ENCODE data around the gene AUTS2.

AUTS2 gene

DNA sequence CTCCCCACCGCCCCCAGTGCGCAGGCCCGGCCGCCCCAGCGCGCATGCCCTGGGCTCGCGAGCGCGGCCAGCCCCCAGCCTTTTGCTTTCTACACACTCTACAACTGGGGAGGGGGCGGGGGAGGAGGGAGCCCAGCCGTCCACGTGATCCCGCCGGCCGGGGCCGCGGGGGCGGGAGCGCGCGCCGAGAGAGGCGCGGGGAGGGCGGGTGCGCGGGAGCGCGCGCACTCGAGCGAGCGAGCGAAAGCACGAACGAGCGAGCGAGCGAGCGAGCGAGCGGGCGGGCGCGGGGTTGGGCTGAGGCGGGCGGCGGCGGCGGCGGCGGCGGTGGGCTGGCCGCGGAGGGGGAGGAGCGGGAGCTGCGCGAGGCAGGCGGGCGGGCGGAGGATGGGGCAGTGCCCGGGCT, at the start of gene AUTS2:
Gene AUTS2 (plus strand): TSS at position 395 of the 406 bp plus-strand sequence. CDS start 1,179 bp downstream, outside the sequence.
- in situ Hi-C loops (cut with MboI; ENCODE audit: low sequenced_read_pairs): no loop called here

DNA sequence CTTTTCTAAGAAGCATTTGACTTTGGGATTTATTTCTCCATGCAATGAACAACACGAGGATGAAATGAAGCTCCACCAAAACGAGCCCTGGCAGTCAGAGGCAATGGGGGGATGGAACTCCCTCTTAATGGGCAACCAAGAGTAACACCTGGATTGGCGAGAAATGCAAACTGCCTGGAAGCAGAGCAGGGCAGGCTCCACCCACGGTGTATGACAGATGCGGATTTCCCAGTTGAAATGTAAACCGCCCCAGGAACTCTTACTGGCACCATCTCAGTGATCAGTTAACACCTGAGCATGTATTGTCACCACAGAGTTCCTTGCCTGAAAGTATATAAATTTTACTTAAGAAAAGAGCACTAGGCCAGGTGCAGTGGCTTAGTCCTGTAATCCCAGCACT, 47.3 kb upstream of the AUTS2 start:
- in situ Hi-C loops (cut with MboI; ENCODE audit: low sequenced_read_pairs): no loop called here

DNA sequence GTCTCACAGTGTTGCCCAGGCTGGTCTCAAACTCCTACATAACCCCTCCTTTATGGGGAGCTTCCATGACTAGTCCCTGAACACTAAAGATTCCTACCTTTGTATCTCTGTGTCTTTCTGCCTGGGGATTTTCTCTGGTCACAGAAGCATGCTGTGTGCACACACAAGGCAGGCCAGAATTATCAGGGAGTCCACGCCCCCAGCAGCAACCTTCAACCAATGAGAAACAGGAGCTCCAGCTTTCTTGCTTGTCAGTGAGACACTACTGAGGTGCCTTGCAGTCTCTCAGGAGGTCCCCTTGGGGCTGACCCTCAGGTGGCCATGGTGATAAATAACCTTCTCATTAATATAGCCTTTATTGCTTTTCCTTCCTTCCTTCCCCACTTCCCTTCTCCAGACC, 45.1 kb upstream of the AUTS2 start:
- in situ Hi-C loops (cut with MboI; ENCODE audit: low sequenced_read_pairs): no loop called here

DNA sequence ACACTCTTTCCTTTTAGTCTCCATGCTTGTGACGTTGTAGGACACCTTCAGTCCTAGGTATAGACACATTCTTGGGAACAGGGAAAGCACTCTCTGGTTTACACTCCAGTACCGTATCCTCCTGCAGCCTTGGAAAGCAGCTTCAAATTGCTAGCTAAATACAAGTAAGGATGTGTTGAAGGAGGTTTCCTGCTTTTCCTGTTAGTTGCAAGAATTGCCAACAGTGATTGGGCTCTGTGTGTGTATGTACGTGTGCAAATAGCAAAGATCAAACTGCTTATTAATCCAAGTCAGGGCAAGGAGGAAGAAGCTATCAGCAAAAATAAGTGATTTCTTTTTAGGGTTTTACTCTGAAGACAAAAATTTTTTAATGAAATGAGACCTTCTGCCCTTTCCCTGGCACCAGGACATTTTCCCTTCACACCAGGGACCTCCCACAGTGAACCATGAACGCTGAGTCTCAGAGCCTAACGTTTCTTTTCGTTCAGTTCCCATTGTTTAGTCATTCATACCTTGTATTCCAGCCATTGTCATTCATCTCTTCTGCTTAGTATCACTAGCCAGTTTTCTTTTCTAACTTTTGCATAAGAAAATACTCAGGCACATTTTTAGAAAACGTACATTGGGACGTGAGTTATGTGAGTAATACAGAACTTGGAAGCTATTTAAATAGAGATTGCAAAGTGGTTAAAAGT, 36.9 kb upstream of the AUTS2 start:
- in situ Hi-C loops (cut with MboI; ENCODE audit: low sequenced_read_pairs): no loop called here

DNA sequence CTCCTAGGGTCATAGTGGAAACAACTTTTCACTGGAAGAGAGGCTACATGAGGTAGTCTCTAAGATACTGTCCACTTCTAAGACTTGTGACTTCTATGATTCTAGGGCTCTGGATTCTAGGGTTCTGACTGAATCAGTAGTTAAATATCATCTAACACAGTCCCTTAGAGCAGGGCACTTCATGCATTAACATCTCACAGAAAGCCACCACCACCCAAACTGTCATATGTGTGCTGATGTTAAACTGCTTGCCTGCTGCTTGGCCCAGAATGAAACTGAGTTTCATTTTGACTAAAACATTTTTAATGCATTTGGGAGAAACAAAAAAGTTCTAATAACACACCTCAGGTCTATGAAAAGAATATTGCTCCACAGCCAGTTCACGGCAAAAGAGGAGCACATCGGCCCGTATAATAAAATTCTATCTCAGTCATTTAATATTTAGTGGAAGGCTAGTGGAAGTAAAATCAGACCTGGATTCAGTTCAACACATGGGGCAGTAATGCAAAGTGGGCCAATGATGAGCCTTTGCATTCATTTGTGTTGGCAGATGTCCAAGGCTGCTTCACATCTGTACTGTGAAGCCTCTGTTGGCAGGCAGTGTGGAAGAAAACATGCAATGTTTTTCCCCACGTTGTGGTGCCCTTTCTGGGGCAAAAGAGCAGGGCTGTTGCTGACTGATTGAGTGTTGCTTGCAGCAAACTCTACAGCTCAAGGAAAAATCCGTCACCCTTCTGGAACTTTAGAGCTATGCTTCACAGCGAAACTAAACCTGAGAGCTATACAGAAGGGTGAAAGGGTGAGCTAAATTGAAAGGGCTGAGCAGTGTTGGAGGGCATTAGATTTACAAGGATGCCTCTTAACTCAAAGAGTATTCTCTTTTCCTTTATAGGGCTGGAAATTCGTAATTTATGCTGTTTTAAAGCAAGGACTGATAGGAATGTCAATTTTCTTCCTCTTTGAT, 33.5 kb upstream of the AUTS2 start:
- in situ Hi-C loops (cut with MboI; ENCODE audit: low sequenced_read_pairs): no loop called here

DNA sequence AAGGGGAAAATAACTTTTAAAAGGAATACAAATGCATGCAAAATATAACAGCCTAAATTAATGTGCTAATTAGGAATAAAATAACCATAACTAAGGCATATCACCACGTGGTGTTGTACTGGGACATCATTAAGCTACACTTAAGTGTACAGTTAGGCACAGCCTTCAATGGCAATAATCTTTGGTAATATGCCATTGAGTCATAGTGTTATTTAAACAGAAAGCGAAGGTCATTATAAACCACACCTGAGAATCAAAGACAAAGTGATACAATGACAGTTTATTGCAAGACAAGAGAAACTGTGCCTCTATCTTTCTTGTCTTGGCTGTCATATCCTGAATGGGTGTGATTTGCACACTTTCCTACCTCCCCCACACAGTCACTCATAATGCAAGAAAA, 30.5 kb upstream of the AUTS2 start:
- in situ Hi-C loops (cut with MboI; ENCODE audit: low sequenced_read_pairs): no loop called here

DNA sequence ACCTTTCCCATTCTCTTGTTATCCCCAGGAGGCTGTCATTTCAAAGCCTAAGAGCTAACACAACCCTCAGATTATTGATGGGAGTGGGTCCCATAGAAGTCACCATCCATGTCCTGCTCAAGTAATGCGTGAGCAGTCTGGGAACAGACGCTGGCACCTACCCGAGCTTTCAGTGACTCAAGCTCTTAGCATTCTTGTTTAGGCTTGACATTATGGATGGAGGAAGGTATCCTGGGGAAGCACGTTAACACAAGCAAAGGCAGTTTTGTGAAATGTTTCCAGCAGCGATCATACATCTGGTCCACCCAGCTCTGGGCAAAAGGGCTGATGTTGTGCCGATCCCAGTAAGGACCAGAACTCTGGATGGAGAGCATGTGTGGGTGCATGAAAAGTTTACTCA, 30.0 kb upstream of the AUTS2 start:
- in situ Hi-C loops (cut with MboI; ENCODE audit: low sequenced_read_pairs): no loop called here

DNA sequence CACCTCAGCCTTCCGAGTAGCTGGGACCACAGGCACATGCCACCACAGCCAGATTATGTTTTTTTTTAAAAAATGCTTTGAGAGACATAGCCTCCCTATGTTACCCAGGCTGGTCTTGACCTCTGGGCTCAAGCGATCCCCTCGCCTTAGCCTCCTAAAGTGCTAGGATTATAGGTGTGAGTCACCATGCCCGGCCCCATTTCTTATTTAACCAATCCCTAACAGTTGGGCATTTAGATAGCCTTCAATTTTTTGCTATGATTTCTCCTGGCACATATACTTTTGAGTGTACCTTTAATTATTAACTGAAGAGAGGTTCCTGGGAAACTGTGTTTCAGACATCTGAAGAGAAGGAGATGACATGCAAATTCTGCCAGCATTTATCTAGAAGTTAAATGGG, 22.6 kb upstream of the AUTS2 start:
- in situ Hi-C loops (cut with MboI; ENCODE audit: low sequenced_read_pairs): no loop called here

DNA sequence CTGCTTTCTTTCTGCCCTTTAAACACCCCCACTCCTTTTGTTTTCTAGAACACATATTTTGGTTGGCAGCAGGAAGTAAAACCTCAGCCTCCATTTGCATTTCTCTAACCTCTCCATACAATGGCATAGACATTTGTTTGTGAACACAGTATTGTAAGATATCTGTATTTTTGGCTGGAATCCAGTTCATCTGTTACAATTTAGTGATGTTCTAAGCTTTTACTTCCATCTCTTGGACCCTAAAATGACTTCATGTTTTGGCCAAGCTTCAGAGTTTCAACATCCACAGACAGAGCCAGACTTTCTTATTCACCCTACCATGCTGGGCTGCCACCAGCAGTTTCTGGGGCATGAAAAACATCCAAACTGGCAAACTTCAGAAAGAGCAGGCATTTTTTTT, 21.1 kb upstream of the AUTS2 start:
- in situ Hi-C loops (cut with MboI; ENCODE audit: low sequenced_read_pairs): no loop called here

DNA sequence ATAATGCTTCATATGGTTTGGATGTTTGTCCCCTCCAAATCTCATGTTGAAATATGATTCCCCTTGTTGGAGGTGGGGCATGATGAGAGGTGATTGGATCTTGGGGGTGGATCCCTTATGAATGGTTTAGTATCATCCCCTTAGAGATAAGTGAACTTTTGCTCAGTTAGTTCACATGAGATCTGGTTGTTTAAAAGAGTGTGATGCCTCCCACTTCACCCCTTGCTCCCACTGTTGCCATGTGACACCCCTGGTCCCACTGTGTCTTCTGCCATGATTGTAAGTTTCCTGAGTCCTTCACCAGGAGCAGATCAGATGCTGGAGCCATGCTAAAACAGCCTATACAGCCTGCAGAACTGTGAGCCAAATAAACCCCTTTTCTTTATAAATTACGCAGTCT, 13.1 kb upstream of the AUTS2 start:
- in situ Hi-C loops (cut with MboI; ENCODE audit: low sequenced_read_pairs): no loop called here

DNA sequence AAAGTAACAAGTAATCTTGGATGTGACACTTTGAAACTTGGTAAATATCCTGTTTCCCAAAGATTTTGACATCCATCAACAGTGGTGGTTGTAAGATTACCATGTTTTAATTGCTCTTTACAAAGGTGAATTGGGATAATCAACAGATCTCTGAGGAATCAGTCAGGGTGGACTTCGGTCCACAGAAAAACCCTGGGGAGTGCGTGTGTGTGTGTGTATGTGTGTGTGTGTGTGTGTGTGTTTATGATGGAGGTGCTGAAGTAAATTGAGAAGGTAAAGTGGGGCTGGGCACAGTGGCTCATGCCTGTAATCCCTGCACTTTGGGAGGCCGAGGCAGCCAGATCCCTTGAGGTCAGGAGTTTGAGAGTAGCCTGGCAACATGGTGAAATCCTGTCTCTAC, 12.0 kb upstream of the AUTS2 start:
- in situ Hi-C loops (cut with MboI; ENCODE audit: low sequenced_read_pairs): no loop called here

DNA sequence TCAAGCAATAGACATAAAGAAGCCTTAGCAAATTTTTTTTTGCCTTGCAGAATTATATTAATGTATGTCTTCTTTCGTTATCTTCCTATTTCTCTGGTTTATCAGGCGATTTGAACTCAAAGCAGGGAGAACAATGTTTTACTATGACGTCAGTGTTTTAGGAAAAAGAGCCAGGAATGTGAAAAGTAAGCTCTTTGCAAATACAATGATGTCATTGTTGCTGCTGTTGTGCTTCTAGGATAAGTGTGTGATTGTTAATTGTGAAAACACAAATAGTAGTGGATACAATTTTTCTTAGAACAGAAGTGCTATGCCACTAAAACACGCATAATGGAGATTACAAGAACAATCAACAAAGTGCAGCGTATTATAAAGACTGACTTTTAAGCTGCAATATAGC, 9.5 kb upstream of the AUTS2 start:
- in situ Hi-C loops (cut with MboI; ENCODE audit: low sequenced_read_pairs): no loop called here

DNA sequence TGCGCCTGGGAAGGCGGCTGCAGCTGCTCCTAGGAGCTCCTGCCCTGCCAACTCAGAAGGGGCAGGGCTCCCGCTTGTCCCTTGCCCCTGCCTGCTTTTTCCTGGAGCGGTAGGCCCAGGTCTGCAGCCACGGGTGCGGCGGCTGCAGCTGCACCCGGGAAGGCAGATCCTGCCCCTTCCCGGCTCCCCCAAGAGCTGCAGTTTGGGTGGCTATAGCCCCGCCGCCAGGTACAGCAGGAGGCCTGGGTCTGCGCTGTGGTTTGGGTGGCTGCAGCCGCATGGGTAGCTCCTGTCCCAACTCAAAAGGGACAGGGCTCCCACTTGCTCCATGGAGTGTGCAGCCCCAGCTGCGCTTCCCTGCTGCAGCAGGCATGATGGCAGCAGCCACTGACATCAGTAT, 6.5 kb upstream of the AUTS2 start:
- in situ Hi-C loops (cut with MboI; ENCODE audit: low sequenced_read_pairs): no loop called here

DNA sequence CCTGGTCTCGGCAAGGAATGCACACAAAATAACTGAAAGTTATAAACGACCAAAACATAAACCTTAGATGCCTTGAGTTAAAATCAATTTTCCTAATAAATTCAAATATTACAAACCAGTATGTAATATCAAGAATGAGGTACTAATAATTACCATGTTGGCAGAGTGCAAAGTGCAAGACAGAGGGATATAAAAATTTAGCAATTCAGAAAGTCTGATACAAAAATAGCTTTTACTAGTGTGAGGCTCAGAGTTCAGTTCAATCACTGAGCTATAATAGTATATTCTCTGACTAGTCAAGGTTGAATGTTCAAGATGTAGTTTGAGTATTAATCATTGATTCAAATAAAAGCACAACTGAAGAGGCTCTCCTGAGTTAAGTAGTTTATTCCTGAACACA, 4.8 kb upstream of the AUTS2 start:
- in situ Hi-C loops (cut with MboI; ENCODE audit: low sequenced_read_pairs): no loop called here

DNA sequence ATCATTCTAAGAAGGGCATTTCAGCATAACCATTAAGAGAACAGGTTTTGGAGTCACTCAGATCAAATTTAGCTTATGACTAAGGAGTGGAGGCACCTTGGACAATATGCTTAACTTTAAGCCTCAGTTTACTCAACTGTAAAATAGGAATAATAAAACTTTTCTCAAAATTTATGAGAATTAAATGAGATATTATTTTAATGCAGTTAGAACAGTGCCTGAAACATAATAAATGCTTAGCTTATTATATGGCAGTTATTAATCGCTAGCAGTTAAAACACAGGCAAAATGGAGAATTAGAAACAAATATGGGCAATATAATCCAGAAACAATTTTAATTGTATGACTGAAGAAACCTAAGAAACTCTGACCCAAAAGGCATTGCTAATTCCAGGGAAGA, 2.9 kb upstream of the AUTS2 start:
- in situ Hi-C loops (cut with MboI; ENCODE audit: low sequenced_read_pairs): no loop called here

DNA sequence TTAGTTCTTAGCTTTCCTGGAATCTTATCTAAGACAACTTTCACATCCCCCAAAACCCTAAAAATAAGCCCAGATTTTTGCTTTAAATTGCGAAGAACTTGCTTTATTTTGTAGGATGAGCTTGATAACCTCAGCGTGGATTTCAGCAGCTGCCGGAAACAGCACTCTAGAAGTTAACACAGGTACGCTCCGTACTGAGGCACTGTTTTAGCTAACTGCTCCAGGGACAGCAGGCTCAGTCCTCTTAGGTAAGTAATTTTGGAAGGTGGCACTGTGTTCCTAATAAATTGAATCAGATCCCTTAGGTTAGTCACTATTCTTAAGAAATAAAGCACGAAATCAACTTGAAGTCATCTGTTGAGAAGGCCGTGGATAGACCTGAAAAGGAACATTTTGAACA, 2.2 kb upstream of the AUTS2 start:
- in situ Hi-C loops (cut with MboI; ENCODE audit: low sequenced_read_pairs): no loop called here

DNA sequence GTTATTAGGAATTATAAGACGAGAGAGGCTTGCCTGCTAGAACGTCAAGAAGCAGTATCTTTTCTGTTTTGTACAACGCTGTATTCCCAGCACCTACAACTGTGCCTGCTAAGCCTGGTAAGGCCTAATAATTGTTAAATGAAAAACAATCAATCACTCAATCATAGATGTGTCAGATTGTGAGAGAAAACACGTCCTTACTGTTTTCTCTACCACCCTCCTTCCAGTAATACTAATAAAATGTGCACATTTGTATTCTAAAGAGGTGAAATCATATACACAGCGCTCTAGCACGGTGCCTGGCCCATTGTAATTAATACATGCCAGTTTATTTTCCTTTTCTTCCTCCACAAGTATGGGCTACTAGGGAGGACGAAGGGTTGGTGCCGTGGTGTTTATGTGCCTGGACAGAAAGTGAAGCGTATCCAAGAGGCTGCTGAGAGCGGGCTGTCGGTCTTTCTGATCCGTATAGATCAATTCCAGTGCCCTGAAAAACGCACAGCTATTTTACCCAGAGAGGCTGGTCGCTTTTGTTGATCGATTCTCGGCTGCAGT, 1.5 kb upstream of the AUTS2 start:
- in situ Hi-C loops (cut with MboI; ENCODE audit: low sequenced_read_pairs): no loop called here

DNA sequence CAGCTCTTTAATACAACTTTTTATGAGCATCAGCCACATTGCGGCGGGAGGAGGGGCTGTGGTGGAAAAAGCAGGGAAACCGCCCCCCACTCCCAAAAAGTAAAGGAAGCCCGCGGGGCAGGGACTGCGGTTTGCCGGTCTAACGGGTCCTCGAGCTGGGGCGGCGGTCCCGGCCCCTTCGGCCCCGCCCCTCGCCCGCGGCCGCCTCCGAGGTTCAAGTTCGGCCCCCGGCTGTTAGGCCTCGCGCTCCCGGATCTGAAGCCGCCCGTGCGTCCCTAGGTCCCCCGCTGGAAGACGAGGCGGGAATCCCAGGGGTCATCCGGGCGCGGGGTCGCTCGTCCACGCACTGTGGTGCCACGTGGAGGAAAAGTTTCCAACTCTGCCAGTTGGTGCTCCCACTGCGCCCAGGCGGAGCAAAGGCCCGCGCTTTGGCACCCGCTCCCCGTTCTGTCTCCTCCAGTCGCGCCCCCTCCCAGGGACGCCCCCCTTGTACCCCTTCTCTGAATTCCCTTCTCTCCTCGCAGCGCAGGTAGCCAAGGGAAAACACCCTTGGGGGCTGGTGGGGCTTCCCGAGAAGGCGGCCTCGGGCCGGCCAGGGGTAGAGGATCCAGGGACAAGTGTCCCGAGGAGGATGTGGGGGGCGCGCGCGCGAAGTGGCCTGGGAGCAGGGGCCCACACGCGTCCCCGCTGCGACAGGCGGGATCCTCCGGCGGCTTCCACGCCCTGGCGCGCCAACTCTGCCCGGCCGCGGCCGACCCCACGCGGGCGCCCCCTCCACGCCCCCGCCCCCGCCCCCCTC, 798 bp upstream of the AUTS2 start:
- in situ Hi-C loops (cut with MboI; ENCODE audit: low sequenced_read_pairs): no loop called here

DNA sequence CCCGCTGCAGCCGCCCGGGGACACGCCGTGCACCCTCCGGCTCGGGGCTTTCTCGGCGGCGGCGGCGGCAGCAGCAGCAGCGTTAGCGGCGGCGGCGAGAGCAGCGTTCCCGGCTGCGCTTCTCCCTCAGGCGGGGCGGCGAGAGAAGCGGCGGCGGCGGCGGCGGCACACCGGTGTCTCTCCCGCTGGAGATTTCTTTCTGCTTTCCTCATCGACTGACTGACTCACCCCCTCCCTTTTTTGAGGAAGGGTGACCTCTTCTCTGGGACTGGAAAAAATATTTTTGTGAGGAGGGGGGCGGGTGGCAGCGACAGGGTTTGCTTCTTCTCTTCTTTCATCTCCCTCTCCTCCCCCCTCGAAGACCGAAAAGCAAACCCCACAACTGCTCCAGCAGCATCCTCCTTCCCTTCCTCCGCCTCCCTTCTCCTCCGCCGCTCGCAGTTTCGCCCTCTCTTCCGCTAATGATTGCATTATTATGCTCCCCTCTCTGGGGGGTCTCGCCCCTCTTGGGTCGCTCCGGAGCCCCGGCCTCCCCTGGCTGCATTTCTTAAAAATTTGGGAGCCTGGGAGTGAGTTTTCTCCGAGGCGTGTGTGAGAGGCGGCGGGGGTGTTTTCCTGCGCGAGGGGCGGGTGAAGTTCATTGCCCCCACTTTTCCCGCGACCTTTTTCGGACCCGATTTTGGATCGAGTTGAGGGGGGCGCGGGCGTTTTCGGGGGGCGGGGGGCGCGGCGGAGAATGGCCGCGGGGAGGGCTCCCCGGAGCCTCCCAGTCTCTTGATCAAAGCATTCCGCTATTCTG, 411 bp downstream of the AUTS2 start:
- in situ Hi-C loops (cut with MboI; ENCODE audit: low sequenced_read_pairs): no loop called here

DNA sequence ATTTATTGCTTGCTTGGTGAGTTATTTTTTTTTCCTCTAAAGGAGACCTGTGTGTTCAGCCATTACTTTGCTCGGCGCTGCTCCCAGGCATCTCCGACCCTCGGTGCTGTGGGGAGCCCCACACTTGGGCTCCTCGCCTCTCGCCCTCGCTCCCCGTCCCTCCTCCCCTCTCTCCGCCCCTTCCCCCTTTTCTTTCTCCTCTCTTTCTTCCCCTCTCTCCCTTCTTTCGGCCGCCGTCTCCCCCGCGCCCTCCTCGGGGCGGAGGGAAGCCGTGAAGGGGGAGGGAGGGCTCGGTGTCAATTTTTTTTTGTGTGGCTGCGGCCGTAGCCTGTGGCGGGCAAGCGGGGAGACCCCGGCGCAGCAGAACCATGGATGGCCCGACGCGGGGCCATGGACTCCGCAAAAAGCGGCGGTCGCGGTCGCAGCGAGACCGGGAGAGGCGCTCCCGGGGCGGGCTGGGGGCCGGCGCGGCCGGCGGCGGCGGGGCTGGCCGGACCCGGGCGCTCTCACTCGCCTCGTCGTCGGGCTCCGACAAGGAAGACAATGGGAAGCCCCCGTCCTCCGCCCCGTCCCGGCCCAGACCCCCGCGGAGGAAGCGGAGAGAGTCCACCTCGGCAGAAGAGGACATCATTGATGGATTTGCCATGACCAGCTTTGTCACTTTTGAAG, 1.1 kb downstream of the AUTS2 start:
- in situ Hi-C loops (cut with MboI; ENCODE audit: low sequenced_read_pairs): no loop called here
